Measurements from ENCODE around the gene MRPS22.

GRCh38 chr3:139329364-139329850 lies 14.4 kb upstream of the MRPS22 start:
- TF ChIP-seq EZH2 (IDR thresholded peaks at IDR 0.05; ENCODE audit: insufficient read depth, low read length) (no peak), CTCF (IDR thresholded peaks at IDR 0.05; ENCODE audit: insufficient read depth, low read depth, low read length) (peak; percentile 76)

All from astrocyte (in vitro differentiated cells and primary cell).